SHP77 (cell line): Measurements from ENCODE around the gene PLXNB3.
A peak's percentile ranks its signal among the peaks of the same experiment; 100 is the strongest.

Experiments
- DNase-seq, 2 experiments: peaks; one replicate each; lab custom pipeline; 2025; lab: John Stamatoyannopoulos, UW

Gene PLXNB3

GRCh38 chrX:153773741-153774575, 9.9 kb downstream of the PLXNB3 start:
- DNase-seq, result no peak

- no peak for DNase-seq
Observed at GRCh38 chrX:153774576-153775292, 10.7 kb downstream of the PLXNB3 start.

- DNase-seq, result no peak
Observed at GRCh38 chrX:153775293-153776119, 11.5 kb downstream of the PLXNB3 start.

- DNase-seq, result no peak
Observed at GRCh38 chrX:153776120-153776599, 12.1 kb downstream of the PLXNB3 start.

- DNase-seq, result no peak
Observed at GRCh38 chrX:153776611-153777045, 12.6 kb downstream of the PLXNB3 start.

GRCh38 chrX:153777261-153778090, 13.4 kb downstream of the PLXNB3 start:
- no peak for DNase-seq

GRCh38 chrX:153778181-153778580, 14.1 kb downstream of the PLXNB3 start:
- no peak for DNase-seq

GRCh38 chrX:153778684-153779101, 14.6 kb downstream of the PLXNB3 start:
- DNase-seq, result no peak

- DNase-seq, result no peak
Observed at GRCh38 chrX:153779891-153780677, 16.0 kb downstream of the PLXNB3 start.

- peak in 1 of 2 experiments; percentile 28 for DNase-seq
Observed at GRCh38 chrX:153780678-153781427, 16.8 kb downstream of the PLXNB3 start, which contains the start of gene SRPK3. TSS of gene SRPK3 (plus strand) at chrX:153781041. CDS start at chrX:153781087, 46 bp downstream.

- DNase-seq, result peak in 1 of 2 experiments; percentile 33
Observed at GRCh38 chrX:153781428-153782047, 17.5 kb downstream of the PLXNB3 start.

GRCh38 chrX:153782313-153782712, 18.3 kb downstream of the PLXNB3 start:
- DNase-seq, result peak; percentile 80 to 83

- no peak for DNase-seq
Observed at GRCh38 chrX:153782871-153783270, 18.8 kb downstream of the PLXNB3 start.

- DNase-seq, result no peak
Observed at GRCh38 chrX:153783378-153784013, 19.4 kb downstream of the PLXNB3 start.

GRCh38 chrX:153784325-153784967, 20.4 kb downstream of the PLXNB3 start:
- no peak for DNase-seq

- DNase-seq, result no peak
Observed at GRCh38 chrX:153786669-153787068, 22.6 kb downstream of the PLXNB3 start.

GRCh38 chrX:153789654-153790053, 25.6 kb downstream of the PLXNB3 start:
- DNase-seq, result no peak
